Lower lobe of right lung (tissue), 2 donors: ENCODE measurements around the gene ATP13A3. TPM values are rescaled to one million over a fixed set of nuclear protein-coding genes. Genes with fewer than 3 reads are reported as not detected.

Source experiments
- ATAC-seq, 2 donors: fragments of 200-7000 bp; cut with Tn5 transposase; one replicate each; pipeline ENCODE4 v1.9.1; 2020 to 2022; ENCODE audit warnings: mild to moderate bottlenecking in 2 of 2, moderate library complexity in 2 of 2
- DNase-seq: peaks from one replicate; pipeline ENCODE4 v3.0.0-alpha.2; 2020
- H3K27ac ChIP-seq: fragments of 200-600 bp; one replicate; pipeline ENCODE4 v1.8.0; 2022
- H3K27me3 ChIP-seq: fragments of 200-600 bp; one replicate; pipeline ENCODE4 v1.8.0; 2022; ENCODE audit warnings: low read depth
- H3K36me3 ChIP-seq: fragments of 200-600 bp; one replicate; pipeline ENCODE4 v1.8.0; 2022; ENCODE audit warnings: mild to moderate bottlenecking
- H3K4me1 ChIP-seq: fragments of 200-600 bp; one replicate; pipeline ENCODE4 v1.8.0; 2022
- H3K4me3 ChIP-seq: fragments of 200-600 bp; one replicate; pipeline ENCODE4 v1.8.0; 2022; ENCODE audit warnings: mild to moderate bottlenecking
- H3K9me3 ChIP-seq: fragments of 200-600 bp; one replicate; pipeline ENCODE4 v1.8.0; 2022
- intact Hi-C: fragments of 100-400 bp; cut with DNase I; formaldehyde crosslinking; loops from one replicate; pipeline ENCODE4 v1.11.0; 2022
- total RNA-seq: library from RNA; stranded (reverse); fragmentation: NEBNext Ultra II Directional; extraction: Animal tissue kit (Norgen Biotek cat#: 25700); gene quantifications from one replicate; pipeline ENCODE4 v1.2.1, GENCODE V29; 2021
- TF ChIP-seq, protein P1 (sequence below): fragments of 200-600 bp; IDR thresholded peaks from one replicate; pipeline ENCODE4 v1.8.0; 2022; ENCODE audit warnings: antibody characterized with exemption, mild to moderate bottlenecking
- donor health status: DM: no; HTN: yes; CAD: no; lungs with severe emphysema.

ATP13A3 gene
- total RNA-seq, 1 donor from 2014 or later, result 84.8 TPM

- Histone ChIP-seq H3K27me3 (no peaks in the 10 kb centered on the region), H3K9me3 (no peaks in the 10 kb centered on the region), H3K4me3 (no peak overlapping the region), H3K4me1 (no peaks in the 10 kb centered on the region), H3K36me3 (peaks cover 84% of the 10 kb centered on the region), H3K27ac (no peak overlapping the region)
- no peak for DNase-seq
- intact Hi-C loops, result no loop called here
- ATAC-seq, result no peak
- TF ChIP-seq, protein P1, sequence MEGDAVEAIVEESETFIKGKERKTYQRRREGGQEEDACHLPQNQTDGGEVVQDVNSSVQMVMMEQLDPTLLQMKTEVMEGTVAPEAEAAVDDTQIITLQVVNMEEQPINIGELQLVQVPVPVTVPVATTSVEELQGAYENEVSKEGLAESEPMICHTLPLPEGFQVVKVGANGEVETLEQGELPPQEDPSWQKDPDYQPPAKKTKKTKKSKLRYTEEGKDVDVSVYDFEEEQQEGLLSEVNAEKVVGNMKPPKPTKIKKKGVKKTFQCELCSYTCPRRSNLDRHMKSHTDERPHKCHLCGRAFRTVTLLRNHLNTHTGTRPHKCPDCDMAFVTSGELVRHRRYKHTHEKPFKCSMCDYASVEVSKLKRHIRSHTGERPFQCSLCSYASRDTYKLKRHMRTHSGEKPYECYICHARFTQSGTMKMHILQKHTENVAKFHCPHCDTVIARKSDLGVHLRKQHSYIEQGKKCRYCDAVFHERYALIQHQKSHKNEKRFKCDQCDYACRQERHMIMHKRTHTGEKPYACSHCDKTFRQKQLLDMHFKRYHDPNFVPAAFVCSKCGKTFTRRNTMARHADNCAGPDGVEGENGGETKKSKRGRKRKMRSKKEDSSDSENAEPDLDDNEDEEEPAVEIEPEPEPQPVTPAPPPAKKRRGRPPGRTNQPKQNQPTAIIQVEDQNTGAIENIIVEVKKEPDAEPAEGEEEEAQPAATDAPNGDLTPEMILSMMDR, result no peak
Measured at GRCh38 chr3:194450341-194450740, 36.5 kb downstream of the ATP13A3 start.

DNA sequence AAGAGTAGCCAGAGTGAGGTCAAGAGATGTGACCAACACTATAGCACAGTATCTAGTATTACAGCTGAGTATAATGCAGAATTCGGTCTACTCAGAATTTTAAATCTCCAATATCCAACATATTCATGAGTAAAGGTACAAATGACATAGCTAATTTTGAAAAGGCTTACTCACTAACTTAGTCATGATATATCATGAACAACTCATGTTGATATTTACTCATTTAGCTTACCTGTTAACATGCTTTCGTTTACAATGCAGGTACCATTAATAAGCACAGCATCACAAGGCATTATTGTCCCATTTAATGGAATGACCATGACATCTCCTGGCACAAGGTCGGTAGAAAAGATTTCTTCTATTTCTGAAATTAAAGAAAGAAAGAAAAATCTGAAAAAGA, 36.9 kb downstream of the ATP13A3 start:
- H3K9me3 ChIP-seq, result no peaks in the 10 kb centered on the region
- no peak overlapping the region for H3K27ac ChIP-seq
- peaks cover 88% of the 10 kb centered on the region for H3K36me3 ChIP-seq
- H3K4me3 ChIP-seq, result no peak overlapping the region
- H3K27me3 ChIP-seq, result no peaks in the 10 kb centered on the region
- intact Hi-C loops, result no loop called here
- TF ChIP-seq, protein P1, result no peak
- H3K4me1 ChIP-seq, result no peaks in the 10 kb centered on the region
- ATAC-seq (no peak), DNase-seq (no peak)

- ATAC-seq (no peak), DNase-seq (no peak)
- TF ChIP-seq, protein P1, result no peak
- Histone ChIP-seq H3K4me3 (no peak overlapping the region), H3K9me3 (no peaks in the 10 kb centered on the region), H3K4me1 (no peaks in the 10 kb centered on the region), H3K27me3 (no peaks in the 10 kb centered on the region), H3K27ac (no peak overlapping the region), H3K36me3 (peaks cover 88% of the 10 kb centered on the region)
- intact Hi-C loops, result no loop called here
Measured at GRCh38 chr3:194447657-194448056, 39.1 kb downstream of the ATP13A3 start.

DNA sequence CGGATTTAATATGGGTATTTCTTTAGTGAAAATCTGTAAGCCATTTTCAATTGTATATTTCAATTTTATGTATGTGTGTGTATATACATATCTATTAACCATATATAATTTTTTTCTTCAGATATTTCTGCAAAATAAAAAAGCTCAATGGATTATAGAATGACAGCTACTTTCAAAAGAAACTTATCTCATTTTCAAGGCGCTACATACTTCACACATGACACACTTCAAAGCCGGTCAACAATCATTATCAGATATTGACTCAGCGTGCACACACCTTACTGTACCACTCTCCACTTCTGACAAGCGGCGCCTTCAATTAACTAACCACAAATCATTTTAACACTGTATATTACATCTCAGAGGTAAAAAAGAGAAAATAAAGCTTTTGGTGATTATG, 39.6 kb downstream of the ATP13A3 start:
- Histone ChIP-seq H3K4me1 (no peaks in the 10 kb centered on the region), H3K36me3 (peaks cover 88% of the 10 kb centered on the region), H3K9me3 (no peaks in the 10 kb centered on the region), H3K27ac (no peak overlapping the region), H3K27me3 (no peaks in the 10 kb centered on the region), H3K4me3 (no peak overlapping the region)
- no peak for DNase-seq
- ATAC-seq, result peak; percentile 43 to 84
- intact Hi-C loops, result no loop called here
- TF ChIP-seq, protein P1, result no peak

- TF ChIP-seq, protein P1, result no peak
- no peak overlapping the region for H3K4me3 ChIP-seq
- intact Hi-C loops, result no loop called here
- H3K27ac ChIP-seq, result no peak overlapping the region
- no peaks in the 10 kb centered on the region for H3K27me3 ChIP-seq
- peaks cover 89% of the 10 kb centered on the region for H3K36me3 ChIP-seq
- no peaks in the 10 kb centered on the region for H3K9me3 ChIP-seq
- DNase-seq (no peak), ATAC-seq (no peak)
- H3K4me1 ChIP-seq, result no peaks in the 10 kb centered on the region
Measured at GRCh38 chr3:194446754-194447153, 40.0 kb downstream of the ATP13A3 start.

DNA sequence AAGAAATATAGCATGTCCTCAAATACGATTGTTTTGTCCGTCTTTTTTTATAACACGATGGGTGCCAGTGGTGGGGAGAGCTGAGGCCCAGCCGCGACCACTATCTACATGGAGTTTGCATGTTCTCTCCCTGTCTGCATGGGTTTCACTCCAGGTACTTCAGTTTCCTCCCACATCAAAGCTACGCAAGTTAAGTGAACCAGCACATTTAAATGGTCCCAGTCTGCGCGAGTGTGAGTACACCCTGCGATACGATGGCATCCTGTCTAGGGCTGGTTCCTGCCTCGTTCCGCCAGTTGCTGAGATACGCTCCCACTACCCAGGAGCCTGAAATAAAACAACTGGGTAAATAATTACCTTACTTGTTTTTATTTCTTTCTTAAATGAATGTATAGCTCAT, 40.6 kb downstream of the ATP13A3 start:
- Histone ChIP-seq H3K36me3 (peaks cover 90% of the 10 kb centered on the region), H3K27ac (no peak overlapping the region), H3K9me3 (no peaks in the 10 kb centered on the region), H3K4me3 (no peak overlapping the region), H3K4me1 (no peaks in the 10 kb centered on the region), H3K27me3 (no peaks in the 10 kb centered on the region)
- ATAC-seq (no peak), DNase-seq (no peak)
- intact Hi-C loops, result no loop called here
- TF ChIP-seq, protein P1, result no peak
